Caco-2 (cell line): ENCODE measurements around the gene SSB. TPM values are rescaled to one million over a fixed set of nuclear protein-coding genes. Genes with fewer than 3 reads are reported as not detected.

ENCODE experiments used
- BruUV-seq: library from RNA; stranded (reverse); fragments of 400-500 nt; replicated peaks from 2 replicates; lab custom pipeline; 2021; lab: Mats Ljungman, UMichigan
- CTCF ChIA-PET: fragments of 300-600 bp; sonication (Branson Sonifier 250); formaldehyde crosslinking; loops from one replicate; lab custom pipeline; 2022; ENCODE audit warnings: antibody characterized with exemption; lab: Charles Lee
- POLR2A ChIA-PET: fragments of 300-600 bp; sonication (Branson Sonifier 250); formaldehyde crosslinking; loops from one replicate; lab custom pipeline; 2022; ENCODE audit warnings: antibody characterized with exemption; lab: Charles Lee
- DNase-seq, 2 experiments: peaks; one replicate each; pipeline versions ENCODE4 v3.0.0 to v3.0.0-alpha.2; 2020 to 2022
- H3K27me3 ChIP-seq: replicated peaks from 2 replicates; pipeline ENCODE4 v1.6.0; 2011; ENCODE audit warnings: low read length; ENCODE audit not compliant: control insufficient read depth, insufficient read depth
- H3K36me3 ChIP-seq: 2 replicates; pipeline ENCODE4 v1.5.1; 2011; ENCODE audit warnings: low read length; ENCODE audit not compliant: control insufficient read depth, insufficient read depth
- H3K4me1 ChIP-seq: fragments of 250-450 bp; sonication (Bioruptor Pico); 2 replicates; pipeline ENCODE4 v1.5.1; 2020; ENCODE audit warnings: mild to moderate bottlenecking
- H3K4me3 ChIP-seq: 2 replicates; pipeline ENCODE4 v1.5.1; 2011; ENCODE audit warnings: low read depth, mild to moderate bottlenecking, control low read depth, low read length
- H3K9me3 ChIP-seq: fragments of 250-450 bp; sonication (Bioruptor Pico); 2 replicates; pipeline ENCODE4 v1.5.1; 2020; ENCODE audit warnings: mild to moderate bottlenecking, moderate library complexity
- H3K27ac Mint-ChIP-seq: one replicate; pipeline ENCODE4 v1.8.0; 2022; ENCODE audit warnings: mixed read lengths; ENCODE audit not compliant: unreplicated experiment
- H3K27me3 Mint-ChIP-seq: one replicate; pipeline ENCODE4 v1.8.0; 2022; ENCODE audit warnings: mixed read lengths; ENCODE audit not compliant: insufficient read depth, unreplicated experiment
- H3K36me3 Mint-ChIP-seq: one replicate; pipeline ENCODE4 v1.8.0; 2022; ENCODE audit warnings: mild to moderate bottlenecking, mixed read lengths; ENCODE audit not compliant: insufficient read depth, unreplicated experiment
- H3K4me1 Mint-ChIP-seq: one replicate; pipeline ENCODE4 v1.8.0; 2022; ENCODE audit warnings: low read depth, mixed read lengths; ENCODE audit not compliant: unreplicated experiment
- H3K4me3 Mint-ChIP-seq: one replicate; pipeline ENCODE4 v1.8.0; 2022; ENCODE audit warnings: mild to moderate bottlenecking, moderate library complexity, mixed read lengths; ENCODE audit not compliant: unreplicated experiment
- H3K9me3 Mint-ChIP-seq: one replicate; pipeline ENCODE4 v1.8.0; 2022; ENCODE audit warnings: mixed read lengths; ENCODE audit not compliant: unreplicated experiment
- intact Hi-C: fragments of 100-400 bp; cut with micrococcal nuclease; formaldehyde crosslinking; loops from one replicate; pipeline ENCODE4 v1.10.0; 2022; ENCODE audit not compliant: unreplicated experiment
- total RNA-seq: library from RNA; stranded (reverse); gene quantifications from 2 replicates; pipeline ENCODE4 v1.2.3, GENCODE V29; 2022
- TF ChIP-seq, protein P1 (sequence below), 2 experiments: fragments of 200-600 bp in 1 of 2; IDR thresholded peaks; 1 replicate in 1 of 2; 2 replicates in 1 of 2; pipeline versions ENCODE4 v1.5.1 to v1.8.0; 2011 to 2022; ENCODE audit warnings: antibody characterized with exemption in 1 of 2, control low read depth in 1 of 2, inconsistent platforms in 1 of 2, low read depth in 1 of 2, low read length in 1 of 2, mild to moderate bottlenecking in 1 of 2, moderate library complexity in 1 of 2; ENCODE audit not compliant: insufficient read depth in 1 of 2, severe bottlenecking in 1 of 2, unreplicated experiment in 1 of 2

SSB gene
- total RNA-seq, 1 experiment from 2014 or later = 215 TPM

DNA sequence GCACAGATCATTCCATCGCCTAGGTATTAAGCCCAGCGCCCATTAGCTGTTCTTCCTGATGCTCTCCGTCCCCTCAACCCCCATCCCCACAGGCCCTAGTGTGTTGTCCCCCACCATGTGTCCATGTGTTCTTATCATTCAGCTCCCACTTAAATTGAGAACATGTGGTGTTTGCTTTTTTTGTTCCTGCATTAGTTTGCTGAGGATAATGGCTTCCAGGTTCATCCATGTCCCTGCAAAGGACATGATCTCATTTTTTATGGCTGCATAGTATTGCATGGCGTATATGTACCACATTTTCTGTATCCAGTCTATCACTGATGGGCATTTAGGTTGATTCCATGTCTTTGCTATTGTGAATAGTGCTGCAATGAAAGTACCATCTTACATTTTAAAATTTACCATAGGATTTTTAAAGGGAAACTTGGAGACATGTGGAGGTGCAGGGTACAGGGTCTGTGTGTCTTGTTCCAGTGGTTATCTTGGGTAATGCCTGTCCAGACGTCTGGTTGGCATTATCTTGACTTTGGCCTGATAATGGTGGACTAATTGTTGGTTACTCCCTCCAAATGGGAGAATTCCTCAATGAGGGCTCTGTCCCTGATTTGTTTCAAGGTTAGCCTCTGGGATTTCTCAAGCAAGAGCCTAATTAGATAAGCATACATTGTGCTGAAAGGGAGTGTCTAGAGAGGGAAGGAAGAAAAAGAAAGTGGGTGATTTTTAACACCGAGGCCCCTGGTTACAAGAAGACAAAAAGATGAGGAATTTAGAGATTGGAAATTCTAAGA, 43.4 kb upstream of the SSB start:
- Histone ChIP-seq H3K36me3 (no peaks in the 10 kb centered on the region), H3K9me3 (no peaks in the 10 kb centered on the region), H3K27me3 (no peaks in the 10 kb centered on the region), H3K4me3 (no peak overlapping the region), H3K4me1 (peaks cover 16% of the 10 kb centered on the region; the same call in 1 of the 2 replicates)
- H3K36me3 Mint-ChIP-seq = no peaks in the 10 kb centered on the region
- H3K27me3 Mint-ChIP-seq = no peaks in the 10 kb centered on the region
- no peak for DNase-seq
- no TSS peak for BruUV-seq
- H3K27ac Mint-ChIP-seq = no peak overlapping the region
- peaks cover 9% of the 10 kb centered on the region for H3K4me1 Mint-ChIP-seq
- ChIA-PET POLR2A (no interaction called here), CTCF (no interaction called here)
- TF ChIP-seq, protein P1, sequence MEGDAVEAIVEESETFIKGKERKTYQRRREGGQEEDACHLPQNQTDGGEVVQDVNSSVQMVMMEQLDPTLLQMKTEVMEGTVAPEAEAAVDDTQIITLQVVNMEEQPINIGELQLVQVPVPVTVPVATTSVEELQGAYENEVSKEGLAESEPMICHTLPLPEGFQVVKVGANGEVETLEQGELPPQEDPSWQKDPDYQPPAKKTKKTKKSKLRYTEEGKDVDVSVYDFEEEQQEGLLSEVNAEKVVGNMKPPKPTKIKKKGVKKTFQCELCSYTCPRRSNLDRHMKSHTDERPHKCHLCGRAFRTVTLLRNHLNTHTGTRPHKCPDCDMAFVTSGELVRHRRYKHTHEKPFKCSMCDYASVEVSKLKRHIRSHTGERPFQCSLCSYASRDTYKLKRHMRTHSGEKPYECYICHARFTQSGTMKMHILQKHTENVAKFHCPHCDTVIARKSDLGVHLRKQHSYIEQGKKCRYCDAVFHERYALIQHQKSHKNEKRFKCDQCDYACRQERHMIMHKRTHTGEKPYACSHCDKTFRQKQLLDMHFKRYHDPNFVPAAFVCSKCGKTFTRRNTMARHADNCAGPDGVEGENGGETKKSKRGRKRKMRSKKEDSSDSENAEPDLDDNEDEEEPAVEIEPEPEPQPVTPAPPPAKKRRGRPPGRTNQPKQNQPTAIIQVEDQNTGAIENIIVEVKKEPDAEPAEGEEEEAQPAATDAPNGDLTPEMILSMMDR (IDR thresholded peaks at IDR 0.05; ENCODE audit: insufficient read depth in 1 of 2, low read depth in 1 of 2, low read length in 1 of 2, severe bottlenecking in 1 of 2, unreplicated experiment in 1 of 2) = no peak
- H3K9me3 Mint-ChIP-seq = peaks cover 10% of the 10 kb centered on the region
- H3K4me3 Mint-ChIP-seq = no peak overlapping the region
- intact Hi-C loops = no loop called here

DNA sequence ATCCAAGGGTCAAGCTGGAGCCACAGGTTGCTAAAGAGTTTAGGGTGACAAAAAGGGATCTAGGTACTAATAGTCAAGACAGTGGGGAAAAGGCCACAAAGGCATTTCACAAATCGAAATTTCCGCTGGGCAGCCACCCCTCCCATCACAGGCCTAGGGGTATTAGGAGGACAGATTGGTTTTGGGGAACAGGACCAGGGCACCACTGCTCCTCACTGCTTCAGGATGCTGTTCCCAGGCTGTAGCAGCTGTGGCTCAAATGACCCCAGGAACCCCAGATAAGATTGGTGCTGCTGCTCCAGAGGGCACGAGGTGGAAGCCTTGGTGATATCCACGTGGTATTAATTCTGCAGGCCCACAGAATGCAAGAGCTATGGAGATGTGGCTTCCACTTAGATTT, 42.3 kb upstream of the SSB start:
- no peaks in the 10 kb centered on the region for H3K9me3 ChIP-seq
- Mint-ChIP-seq H3K27me3 (no peaks in the 10 kb centered on the region), H3K4me1 (peaks cover 14% of the 10 kb centered on the region), H3K27ac (no peak overlapping the region), H3K9me3 (peaks cover 10% of the 10 kb centered on the region), H3K4me3 (no peak overlapping the region), H3K36me3 (no peaks in the 10 kb centered on the region)
- TF ChIP-seq, protein P1 (IDR thresholded peaks at IDR 0.05; ENCODE audit: insufficient read depth in 1 of 2, low read depth in 1 of 2, low read length in 1 of 2, severe bottlenecking in 1 of 2, unreplicated experiment in 1 of 2) = no peak
- H3K4me3 ChIP-seq = no peak overlapping the region
- BruUV-seq = no TSS peak
- H3K36me3 ChIP-seq = no peaks in the 10 kb centered on the region
- ChIA-PET CTCF (no interaction called here), POLR2A (no interaction called here)
- no peaks in the 10 kb centered on the region for H3K27me3 ChIP-seq
- peaks cover 26% of the 10 kb centered on the region for H3K4me1 ChIP-seq
- intact Hi-C loops = no loop called here
- no peak for DNase-seq

DNA sequence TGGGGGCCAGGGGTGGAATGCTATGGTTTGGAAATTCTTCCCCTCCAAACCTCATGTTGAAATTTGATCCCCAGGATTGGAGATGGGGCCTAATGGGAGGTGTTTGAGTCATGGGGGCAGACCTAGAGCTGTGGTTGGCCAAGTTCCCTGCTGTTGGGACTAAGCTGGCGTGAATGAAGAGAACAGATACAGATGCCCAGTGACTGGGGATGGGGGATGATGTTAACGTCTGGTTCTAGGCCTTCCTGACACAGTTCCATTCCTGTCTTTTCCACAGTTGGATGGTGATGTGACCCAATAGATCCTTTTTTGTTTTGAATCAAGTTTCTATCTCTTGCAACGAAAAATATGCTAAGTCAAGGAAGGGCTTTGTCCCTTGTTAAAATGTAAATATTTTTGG, 41.3 kb upstream of the SSB start:
- no peak overlapping the region for H3K4me3 ChIP-seq
- CTCF ChIA-PET = no interaction called here
- BruUV-seq = no TSS peak
- H3K4me1 ChIP-seq = peaks cover 33% of the 10 kb centered on the region
- TF ChIP-seq, protein P1 (IDR thresholded peaks at IDR 0.05; ENCODE audit: insufficient read depth in 1 of 2, low read depth in 1 of 2, low read length in 1 of 2, severe bottlenecking in 1 of 2, unreplicated experiment in 1 of 2) = no peak
- no peak overlapping the region for H3K27ac Mint-ChIP-seq
- H3K9me3 Mint-ChIP-seq = peaks cover 10% of the 10 kb centered on the region
- no peaks in the 10 kb centered on the region for H3K9me3 ChIP-seq
- H3K27me3 Mint-ChIP-seq = no peaks in the 10 kb centered on the region
- no peaks in the 10 kb centered on the region for H3K36me3 ChIP-seq
- peaks cover 23% of the 10 kb centered on the region for H3K4me1 Mint-ChIP-seq
- DNase-seq = no peak
- no peak overlapping the region for H3K4me3 Mint-ChIP-seq
- intact Hi-C loops = no loop called here
- no peaks in the 10 kb centered on the region for H3K27me3 ChIP-seq
- no peaks in the 10 kb centered on the region for H3K36me3 Mint-ChIP-seq
- POLR2A ChIA-PET = no interaction called here
